GM12864 (cell line): Measurements from ENCODE around the gene RASAL2.

Source experiments
- DNase-seq: peaks from one replicate; pipeline ENCODE4 v3.0.0-alpha.2; 2011; ENCODE audit warnings: low read depth
- H3K4me3 ChIP-seq: 2 replicates; pipeline ENCODE4 v1.5.1; 2011; ENCODE audit warnings: mild to moderate bottlenecking, low read depth, low read length, control low read depth
- TF ChIP-seq, protein P1 (sequence below): IDR thresholded peaks from 2 replicates; pipeline ENCODE4 v1.5.1; 2011; ENCODE audit warnings: low read depth, mild to moderate bottlenecking, moderate library complexity, low read length, control low read depth, inconsistent platforms; ENCODE audit errors: missing control alignments

RASAL2 gene

DNA sequence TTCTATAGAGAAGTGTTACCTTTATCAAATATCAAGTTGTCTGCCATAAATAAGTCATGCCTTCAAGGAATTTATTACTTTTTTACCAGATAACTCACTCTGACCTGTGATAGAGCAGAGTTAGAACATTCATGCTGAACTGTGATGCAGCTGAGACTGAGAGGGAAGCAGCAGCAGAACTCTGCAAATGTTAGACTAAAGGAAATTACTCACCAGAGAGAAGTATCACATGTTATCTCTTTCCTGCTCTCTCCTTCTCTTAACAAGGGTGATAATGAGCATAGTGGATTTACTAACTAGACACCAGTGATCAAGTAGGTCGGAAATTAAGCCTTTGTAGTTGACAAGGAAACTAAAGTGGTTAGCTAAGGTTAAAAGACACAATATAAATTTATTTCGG lies 181.6 kb downstream of the RASAL2 start:
- no peak for DNase-seq
- H3K4me3 ChIP-seq = no peak overlapping the region
- TF ChIP-seq, protein P1, sequence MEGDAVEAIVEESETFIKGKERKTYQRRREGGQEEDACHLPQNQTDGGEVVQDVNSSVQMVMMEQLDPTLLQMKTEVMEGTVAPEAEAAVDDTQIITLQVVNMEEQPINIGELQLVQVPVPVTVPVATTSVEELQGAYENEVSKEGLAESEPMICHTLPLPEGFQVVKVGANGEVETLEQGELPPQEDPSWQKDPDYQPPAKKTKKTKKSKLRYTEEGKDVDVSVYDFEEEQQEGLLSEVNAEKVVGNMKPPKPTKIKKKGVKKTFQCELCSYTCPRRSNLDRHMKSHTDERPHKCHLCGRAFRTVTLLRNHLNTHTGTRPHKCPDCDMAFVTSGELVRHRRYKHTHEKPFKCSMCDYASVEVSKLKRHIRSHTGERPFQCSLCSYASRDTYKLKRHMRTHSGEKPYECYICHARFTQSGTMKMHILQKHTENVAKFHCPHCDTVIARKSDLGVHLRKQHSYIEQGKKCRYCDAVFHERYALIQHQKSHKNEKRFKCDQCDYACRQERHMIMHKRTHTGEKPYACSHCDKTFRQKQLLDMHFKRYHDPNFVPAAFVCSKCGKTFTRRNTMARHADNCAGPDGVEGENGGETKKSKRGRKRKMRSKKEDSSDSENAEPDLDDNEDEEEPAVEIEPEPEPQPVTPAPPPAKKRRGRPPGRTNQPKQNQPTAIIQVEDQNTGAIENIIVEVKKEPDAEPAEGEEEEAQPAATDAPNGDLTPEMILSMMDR = no peak

DNA sequence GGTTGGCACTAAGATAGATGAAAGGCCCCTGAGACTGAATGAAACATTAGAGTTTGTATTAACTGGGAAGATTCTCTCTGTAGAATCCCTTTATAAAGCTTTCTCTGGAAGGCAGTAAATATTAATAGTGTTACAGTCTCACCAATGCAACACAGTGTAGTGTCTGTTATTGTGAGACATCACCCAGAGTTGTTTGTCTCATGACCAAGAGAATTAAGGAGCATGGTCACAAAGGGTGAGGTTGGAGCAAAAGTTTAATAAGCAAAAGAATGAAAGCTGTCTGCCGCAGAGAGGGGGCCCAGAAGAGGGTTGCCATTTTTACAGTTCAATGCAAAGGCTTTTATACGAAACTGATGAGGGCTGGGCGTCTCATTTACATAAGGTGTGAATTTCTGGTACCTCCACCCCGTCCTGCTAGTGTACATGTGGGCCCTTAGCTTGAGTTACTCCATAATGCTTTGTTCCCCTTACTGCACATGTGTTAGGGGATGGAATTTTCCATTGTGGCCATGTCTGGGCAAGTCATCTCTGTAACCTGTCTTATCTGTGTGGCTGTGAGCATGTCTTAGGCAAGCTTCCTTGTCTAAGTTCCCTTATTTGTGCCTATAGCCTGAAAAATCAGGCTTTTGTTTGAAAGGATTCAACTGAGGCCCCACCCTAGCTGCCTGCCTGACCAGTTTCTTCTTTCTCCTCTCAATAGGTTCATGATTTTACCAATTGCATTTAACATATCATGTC lies 184.1 kb downstream of the RASAL2 start:
- H3K4me3 ChIP-seq = no peak overlapping the region
- TF ChIP-seq, protein P1 = no peak
- DNase-seq = no peak

DNA sequence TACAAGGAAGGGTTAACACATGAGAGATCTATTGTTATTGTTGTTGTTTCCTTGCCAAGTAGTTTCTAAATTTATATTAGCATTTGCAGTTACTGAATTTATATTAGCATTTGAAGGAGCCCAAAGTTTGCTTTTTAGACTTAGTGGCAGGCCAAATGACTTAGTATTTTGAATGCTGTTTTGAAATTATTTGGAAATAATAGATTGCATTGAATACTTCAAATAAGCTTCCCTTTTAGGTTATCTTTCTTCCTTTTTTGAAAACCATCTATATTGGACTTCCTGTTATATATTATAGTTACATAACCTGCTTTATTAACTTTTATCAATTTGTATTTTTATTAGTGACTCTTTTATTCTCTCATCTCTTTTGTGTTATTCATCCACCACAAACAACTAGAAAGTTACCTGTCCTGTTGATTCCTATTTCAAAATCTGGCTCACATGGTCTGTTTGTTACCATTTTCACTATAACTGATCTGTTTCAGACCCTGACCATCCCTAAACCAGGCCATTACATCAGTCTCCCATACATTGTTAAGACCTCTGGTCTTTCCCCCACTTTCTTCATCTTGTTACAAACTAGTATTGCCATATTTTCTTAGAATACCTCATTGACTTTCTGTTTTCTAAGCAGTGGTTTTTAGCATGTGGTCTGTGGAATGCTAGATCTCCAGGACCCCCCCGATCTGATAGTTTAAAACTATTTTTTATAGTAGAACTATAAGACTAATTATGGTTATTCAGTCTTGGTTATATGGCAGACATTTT lies 185.2 kb downstream of the RASAL2 start:
- TF ChIP-seq, protein P1 = no peak
- no peak overlapping the region for H3K4me3 ChIP-seq
- DNase-seq = no peak

DNA sequence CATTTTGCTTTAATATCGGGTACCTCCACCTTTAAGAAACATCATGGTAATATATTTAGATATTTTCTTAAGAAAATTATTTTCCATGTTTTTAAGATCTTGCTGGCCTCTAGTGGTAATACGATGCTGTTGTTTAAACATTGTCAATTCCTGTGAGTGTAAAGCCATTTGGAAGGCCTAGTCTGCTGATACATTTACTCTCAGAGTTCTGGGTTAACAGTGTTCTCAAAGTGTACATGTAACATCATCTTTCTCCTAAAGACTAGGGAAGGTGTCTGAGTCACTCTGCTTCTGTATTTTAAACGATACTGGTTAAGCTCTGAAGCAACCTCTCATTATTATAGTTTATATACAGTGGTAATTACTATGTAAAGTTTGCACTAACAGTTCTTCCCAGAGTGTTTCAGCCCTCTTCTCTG lies 189.1 kb downstream of the RASAL2 start:
- H3K4me3 ChIP-seq = no peak overlapping the region
- DNase-seq = no peak
- TF ChIP-seq, protein P1 = peak; percentile 15

DNA sequence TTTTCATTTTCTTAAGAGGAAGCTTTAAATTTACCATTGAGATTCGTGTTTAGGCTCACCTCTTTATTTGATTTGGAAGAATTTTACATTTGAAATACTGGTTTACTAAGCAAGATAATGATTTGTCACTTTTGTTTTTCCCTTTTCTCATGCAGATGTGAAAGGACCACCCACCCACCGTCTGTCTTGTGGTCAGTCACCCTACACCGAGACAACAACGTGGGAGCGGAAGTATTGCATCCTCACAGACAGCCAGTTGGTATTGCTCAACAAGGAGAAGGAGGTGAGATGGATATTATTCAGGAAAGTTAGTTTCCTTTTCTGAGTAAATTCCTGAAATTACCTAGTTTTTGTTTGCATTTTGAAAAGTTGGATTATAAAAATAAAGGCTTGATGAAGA lies 189.5 kb downstream of the RASAL2 start:
- no peak overlapping the region for H3K4me3 ChIP-seq
- TF ChIP-seq, protein P1 = no peak
- no peak for DNase-seq

DNA sequence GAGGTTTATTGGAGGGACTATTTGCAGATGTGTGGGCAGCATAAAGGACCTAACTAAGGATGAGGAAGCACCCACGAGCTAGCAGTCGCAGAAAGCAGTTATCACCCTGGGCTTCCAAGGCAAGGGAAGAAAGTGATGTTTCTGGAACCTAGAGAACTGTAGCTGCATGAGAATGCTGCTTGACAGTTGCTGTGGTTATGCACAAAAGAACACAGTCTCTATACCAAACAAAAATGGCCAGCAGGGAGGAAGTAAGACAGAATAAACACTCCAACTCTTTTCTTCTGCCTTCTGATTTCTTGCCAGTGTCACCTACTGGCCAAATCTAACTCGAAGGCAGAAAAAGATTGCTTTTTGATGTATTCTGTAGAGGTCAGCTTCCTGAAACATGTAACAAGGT lies 190.2 kb downstream of the RASAL2 start:
- H3K4me3 ChIP-seq = no peak overlapping the region
- DNase-seq = no peak
- TF ChIP-seq, protein P1 = no peak

DNA sequence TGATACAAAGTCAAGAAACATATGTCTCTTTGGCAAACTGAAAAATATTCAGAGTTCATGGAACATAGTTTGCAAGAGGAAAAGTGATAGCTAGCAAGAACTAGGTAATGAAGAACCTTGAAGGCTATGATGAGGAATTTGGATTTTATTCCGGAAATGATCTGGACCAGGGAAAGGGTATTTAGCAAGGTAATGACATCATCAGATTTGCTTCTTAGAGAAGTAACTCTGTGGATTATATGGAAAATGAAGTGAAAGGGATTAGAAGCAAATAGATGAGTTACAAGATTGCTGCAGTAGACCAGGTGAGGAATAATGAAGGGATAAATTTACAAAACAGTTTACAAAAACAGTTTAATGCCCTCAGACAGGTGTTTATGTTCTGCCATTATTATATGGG lies 197.3 kb downstream of the RASAL2 start:
- TF ChIP-seq, protein P1 = no peak
- DNase-seq = no peak
- H3K4me3 ChIP-seq = no peak overlapping the region
